ENCODE results near the gene GYG2. TPM values are rescaled to one million over a fixed set of nuclear protein-coding genes. Genes with fewer than 3 reads are reported as not detected.
"Not testable (repeated sequence)": the region's sequence is repeated elsewhere in the genome, so short reads cannot be mapped to it uniquely, and the experiment has no call there.

The GYG2 gene
- total RNA-seq, 1 donor from 2014 or later = 44.4 TPM

- H2AFZ ChIP-seq (replicated peaks); H3K9me3 Mint-ChIP-seq; H3K27me3 ChIP-seq; H3K4me3 ChIP-seq; H3K9me3 ChIP-seq (ENCODE audit: low read depth); H3K27me3 Mint-ChIP-seq (ENCODE audit: insufficient read depth, low read depth); H4K20me1 ChIP-seq (ENCODE audit: low read depth); H3K9ac ChIP-seq; H3K36me3 ChIP-seq; H3K79me2 ChIP-seq (ENCODE audit: low read depth): not testable (repeated sequence)
- Mint-ChIP-seq H3K27ac (peak overlapping the region; percentile 39), H3K36me3 (peaks cover 14% of the 10 kb centered on the region), H3K4me3 (peak overlapping the region; percentile 3), H3K4me1 (peaks cover 44% of the 10 kb centered on the region)
- TF ChIP-seq CTCF (IDR thresholded peaks at IDR 0.05) = peak; percentile 70
- Histone ChIP-seq H3K4me2 (peak overlapping the region; percentile 20), H3K4me1 (peaks cover 22% of the 10 kb centered on the region), H3K27ac (peak overlapping the region; percentile 76), H3F3A (ENCODE audit: low read depth) (peaks cover 36% of the 10 kb centered on the region)
- DNase-seq (ENCODE audit: low spot score) = peak; percentile 74
Measured at GRCh38 chrX:2889706-2890490, 61.2 kb downstream of the GYG2 start.

DNA sequence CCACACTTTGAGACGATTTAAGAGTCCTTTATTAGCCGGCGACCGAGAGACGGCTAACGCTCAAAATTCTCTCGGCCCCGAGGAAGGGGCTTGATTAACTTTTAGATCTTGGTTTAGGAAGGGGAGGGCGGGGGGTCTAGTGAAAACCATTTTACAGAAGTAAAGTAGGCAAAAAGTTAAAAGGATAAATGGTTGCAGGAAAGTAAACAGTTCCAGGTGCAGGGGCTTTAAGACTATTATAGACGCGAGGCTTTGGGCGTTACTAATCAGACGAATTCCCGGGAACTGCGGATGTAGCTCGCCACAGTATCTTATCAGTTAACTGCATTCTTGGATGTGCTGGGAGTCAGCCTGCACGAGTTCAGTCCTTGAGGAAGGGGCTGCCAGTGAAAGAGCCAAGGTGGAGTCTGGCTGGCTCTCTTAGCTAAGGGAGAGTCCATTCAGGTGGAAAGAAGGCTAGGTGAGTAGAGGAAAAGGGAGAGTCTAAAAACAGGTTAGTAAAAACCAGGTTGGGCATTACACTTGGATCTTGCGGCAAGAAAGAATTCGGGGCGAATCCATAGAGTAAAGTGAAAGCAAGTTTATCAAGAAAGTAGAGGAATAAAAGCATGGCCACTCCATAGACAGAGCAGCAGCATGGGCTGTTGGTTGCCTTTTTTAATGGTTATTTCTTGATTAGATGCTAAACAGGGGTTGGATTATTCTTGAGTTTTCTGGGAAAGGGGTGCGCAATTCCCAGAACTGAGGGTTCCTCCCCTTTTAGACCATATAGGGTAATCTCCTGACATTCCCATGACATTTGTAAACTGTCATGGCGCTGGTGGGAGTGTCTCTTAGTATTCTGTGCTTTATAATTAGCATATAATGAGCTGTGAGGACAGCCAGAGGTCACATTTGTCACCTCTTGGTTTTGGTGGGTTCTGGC lies 62.1 kb downstream of the GYG2 start:
- H4K20me1 ChIP-seq (ENCODE audit: low read depth); H3K9me3 Mint-ChIP-seq; H2AFZ ChIP-seq (replicated peaks); H3K79me2 ChIP-seq (ENCODE audit: low read depth); H3K4me3 ChIP-seq; H3K36me3 ChIP-seq; H3K9ac ChIP-seq; H3K9me3 ChIP-seq (ENCODE audit: low read depth); H3K27me3 Mint-ChIP-seq (ENCODE audit: insufficient read depth, low read depth); H3K27me3 ChIP-seq; H3K27ac Mint-ChIP-seq: not testable (repeated sequence)
- Histone ChIP-seq H3F3A (ENCODE audit: low read depth) (peaks cover 36% of the 10 kb centered on the region), H3K27ac (peak overlapping the region; percentile 76), H3K4me1 (peaks cover 22% of the 10 kb centered on the region), H3K4me2 (peak overlapping the region; percentile 20)
- Mint-ChIP-seq H3K36me3 (peaks cover 14% of the 10 kb centered on the region), H3K4me3 (peak overlapping the region; percentile 3), H3K4me1 (peaks cover 44% of the 10 kb centered on the region)
- peak; percentile 17 for DNase-seq (ENCODE audit: low spot score)

- H3K9me3 Mint-ChIP-seq = peaks cover 2% of the 10 kb centered on the region
- Histone ChIP-seq H3K79me2 (ENCODE audit: low read depth) (no peaks in the 10 kb centered on the region), H3K4me1 (peaks cover 28% of the 10 kb centered on the region), H3K9me3 (ENCODE audit: low read depth) (no peaks in the 10 kb centered on the region), H4K20me1 (ENCODE audit: low read depth) (no peaks in the 10 kb centered on the region), H3K27ac (no peak overlapping the region), H3K4me3 (no peak overlapping the region), H3F3A (ENCODE audit: low read depth) (peaks cover 43% of the 10 kb centered on the region), H3K36me3 (no peaks in the 10 kb centered on the region), H3K27me3 (no peaks in the 10 kb centered on the region), H3K4me2 (no peak overlapping the region), H3K9ac (no peak overlapping the region), H2AFZ (replicated peaks) (no peak overlapping the region)
- H3K4me1 Mint-ChIP-seq = peaks cover 47% of the 10 kb centered on the region
- H3K27ac Mint-ChIP-seq = no peak overlapping the region
- peaks cover 11% of the 10 kb centered on the region for H3K36me3 Mint-ChIP-seq
- H3K4me3 Mint-ChIP-seq = no peak overlapping the region
- peaks cover 4% of the 10 kb centered on the region for H3K27me3 Mint-ChIP-seq (ENCODE audit: insufficient read depth, low read depth)
- TF ChIP-seq EZH2 (IDR thresholded peaks at IDR 0.05) (no peak), CTCF (IDR thresholded peaks at IDR 0.05) (no peak)
- no peak for DNase-seq (ENCODE audit: low spot score)
Measured at GRCh38 chrX:2892816-2893215, 64.1 kb downstream of the GYG2 start.

- TF ChIP-seq CTCF (IDR thresholded peaks at IDR 0.05) (no peak), EZH2 (IDR thresholded peaks at IDR 0.05) (no peak), EZH2phosphoT487 (IDR thresholded peaks at IDR 0.05) (no peak)
- Histone ChIP-seq H3K27ac (no peak overlapping the region), H3K79me2 (ENCODE audit: low read depth) (no peaks in the 10 kb centered on the region), H3K27me3 (no peaks in the 10 kb centered on the region), H2AFZ (replicated peaks) (no peak overlapping the region), H3F3A (ENCODE audit: low read depth) (peaks cover 43% of the 10 kb centered on the region), H3K4me3 (no peak overlapping the region), H3K9me3 (ENCODE audit: low read depth) (no peaks in the 10 kb centered on the region), H3K4me2 (no peak overlapping the region), H4K20me1 (ENCODE audit: low read depth) (no peaks in the 10 kb centered on the region), H3K4me1 (peaks cover 40% of the 10 kb centered on the region), H3K36me3 (no peaks in the 10 kb centered on the region), H3K9ac (no peak overlapping the region)
- H3K4me1 Mint-ChIP-seq = peaks cover 47% of the 10 kb centered on the region
- peaks cover 3% of the 10 kb centered on the region for H3K27me3 Mint-ChIP-seq (ENCODE audit: insufficient read depth, low read depth)
- no peak overlapping the region for H3K4me3 Mint-ChIP-seq
- no peak overlapping the region for H3K27ac Mint-ChIP-seq
- peaks cover 2% of the 10 kb centered on the region for H3K9me3 Mint-ChIP-seq
- DNase-seq (ENCODE audit: low spot score) = no peak
- H3K36me3 Mint-ChIP-seq = peaks cover 11% of the 10 kb centered on the region
Measured at GRCh38 chrX:2894885-2895292, 66.2 kb downstream of the GYG2 start.

All from neural progenitor cell (in vitro differentiated cells).